GM18507 (cell line): ENCODE measurements around the gene ODC1.

Experiments used
- DNase-seq: peaks from one replicate; pipeline ENCODE4 v3.0.0; 2011; ENCODE audit warnings: low read depth; ENCODE audit not compliant: insufficient read length; ENCODE audit errors: extremely low spot score
- FAIRE-seq: peaks from 2 replicates; lab custom pipeline; 2011; peaks lifted over from hg19 to GRCh38; lab: Jason Lieb, UNC

Gene ODC1

GRCh38 chr2:10390369-10390801 lies 57.7 kb downstream of the ODC1 start:
- no peak for DNase-seq
- FAIRE-seq: no peak
